HuH-7.5 (cell line): ENCODE results near the gene ZFR.
"Not testable (repeated sequence)": the region's sequence is repeated elsewhere in the genome, so short reads cannot be mapped to it uniquely, and the experiment has no call there.

Experiments used
- DNase-seq: peaks from one replicate; pipeline ENCODE4 v3.0.0; 2011; ENCODE audit warnings: low spot score

ZFR gene

DNA sequence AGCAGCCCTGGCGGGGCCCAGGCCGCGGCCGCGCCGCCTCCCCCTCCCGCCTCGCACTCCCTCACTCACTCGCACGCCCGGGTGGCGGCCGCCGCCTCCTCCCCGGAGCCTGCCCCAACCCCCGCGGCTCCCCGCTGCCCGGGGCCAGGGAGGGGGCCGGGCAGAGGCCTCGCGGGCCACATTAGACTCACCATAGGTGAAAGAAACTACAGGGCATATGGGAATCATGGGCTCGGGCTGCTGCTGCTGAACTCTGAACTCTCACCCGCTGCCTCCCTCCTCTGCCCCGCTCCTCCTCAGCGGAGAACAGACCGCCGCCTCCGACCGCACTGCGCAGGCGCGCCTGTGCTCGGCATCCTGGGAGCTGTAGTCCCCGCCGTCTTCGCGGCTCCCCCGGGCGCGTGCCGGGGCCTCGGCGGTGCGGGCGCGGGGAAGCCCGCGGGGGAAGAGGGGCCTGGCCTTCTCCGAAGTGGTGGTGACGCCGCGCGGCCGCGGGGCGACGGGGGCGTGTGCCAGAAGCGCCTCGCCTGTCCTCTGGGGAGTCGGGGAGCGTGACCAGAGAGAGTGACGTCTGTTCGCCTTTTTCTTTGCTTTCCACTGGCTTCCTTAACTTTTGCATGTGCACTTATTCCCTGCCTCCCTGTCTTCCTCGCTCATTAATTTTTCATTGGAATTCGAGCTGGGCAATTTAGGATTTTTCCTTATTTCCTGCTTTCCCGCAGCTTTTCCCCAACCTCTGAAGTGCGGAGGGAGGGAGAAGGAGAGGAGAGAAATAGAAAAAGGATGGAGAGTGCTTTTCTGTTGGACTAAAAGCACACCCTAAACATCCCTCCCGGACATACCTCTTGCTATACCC is at the start of gene ZFR:
Gene ZFR (minus strand): TSS at position 310 of the 856 bp plus-strand sequence. CDS start 82 bp downstream, at position 228.
- peak; percentile 91 for DNase-seq

DNA sequence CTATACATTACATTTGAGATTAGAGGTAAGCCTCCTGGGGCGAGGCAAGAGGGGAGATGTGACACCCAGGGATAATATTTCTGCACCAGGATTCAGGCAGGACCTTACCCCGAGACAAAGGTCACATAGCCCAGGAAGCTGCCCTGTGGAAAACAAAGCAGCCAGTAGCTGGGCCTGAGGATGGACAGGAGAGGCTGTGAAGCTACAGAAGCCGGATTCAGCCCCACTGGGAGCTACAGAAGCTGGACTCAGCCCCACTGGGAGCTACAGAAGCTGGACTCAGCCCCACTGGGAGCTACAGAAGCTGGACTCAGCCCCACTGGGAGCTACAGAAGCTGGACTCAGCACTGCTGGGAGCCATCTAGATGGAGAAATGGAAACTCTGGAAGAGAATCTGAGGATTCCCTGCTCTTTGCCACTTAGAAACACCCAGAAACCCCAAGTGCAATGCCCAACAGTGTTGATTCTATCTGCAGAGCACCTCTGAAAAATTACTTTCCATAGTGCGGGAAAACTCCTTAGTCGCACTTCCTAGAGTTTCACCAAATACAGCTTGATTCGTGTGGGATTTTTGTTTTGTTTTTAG is 46.5 kb upstream of the ZFR start:
- no peak for DNase-seq

DNA sequence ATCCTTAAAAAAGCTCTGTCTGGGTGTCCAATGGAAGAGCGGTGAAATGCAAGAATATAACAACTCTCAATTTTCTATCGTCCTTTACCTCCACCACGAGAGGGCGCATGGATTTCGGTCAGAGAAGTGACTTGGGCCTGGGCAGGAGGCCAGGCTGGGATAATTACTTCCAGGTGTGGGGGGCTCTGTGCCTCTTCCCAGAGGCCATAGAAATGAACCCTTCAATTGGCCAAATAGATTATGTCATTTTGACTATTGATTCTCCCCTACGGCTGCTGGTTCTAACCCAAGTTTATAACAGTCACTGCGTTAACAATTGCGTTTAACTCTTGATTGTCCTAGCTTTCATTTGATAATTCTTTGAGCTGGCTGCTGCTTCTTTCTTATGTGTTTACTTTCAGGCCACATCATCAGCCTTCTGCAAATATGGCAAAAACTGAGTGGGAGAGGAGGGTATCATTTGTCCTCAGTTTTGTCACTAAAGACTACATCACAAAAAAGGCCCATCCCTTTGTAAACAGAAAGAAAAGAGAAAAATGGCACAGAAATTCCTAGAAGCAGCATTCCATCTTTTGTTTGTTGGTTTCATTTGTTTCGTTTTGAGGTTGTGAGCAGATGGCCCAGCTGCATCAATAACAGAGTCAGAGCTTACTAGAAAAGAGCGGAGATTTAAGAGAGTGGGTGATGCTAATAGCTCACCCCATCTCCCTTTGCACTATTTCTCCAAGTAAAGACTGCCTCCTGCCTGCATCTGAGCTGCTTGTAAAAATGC is 45.4 kb upstream of the ZFR start:
- DNase-seq, result peak; percentile 41

DNA sequence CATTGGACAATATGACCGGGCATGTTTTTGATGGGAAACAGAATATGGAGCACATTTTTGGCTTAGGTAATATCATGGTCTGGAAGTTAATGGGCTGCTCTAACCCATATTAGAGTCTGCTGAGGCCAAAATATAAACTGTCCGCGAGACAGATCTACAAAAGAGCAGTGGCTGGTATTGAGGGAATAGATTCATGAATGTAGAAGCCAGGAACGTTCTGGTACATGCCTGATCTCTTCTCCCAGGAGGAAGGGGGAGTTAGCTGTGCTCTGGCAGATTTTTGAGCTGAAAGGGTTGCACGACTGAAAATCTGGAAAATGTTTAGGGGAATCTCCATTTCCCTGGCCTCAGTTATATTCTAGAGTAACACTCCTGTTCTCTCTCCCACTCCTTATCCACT is 42.9 kb upstream of the ZFR start:
- no peak for DNase-seq

DNA sequence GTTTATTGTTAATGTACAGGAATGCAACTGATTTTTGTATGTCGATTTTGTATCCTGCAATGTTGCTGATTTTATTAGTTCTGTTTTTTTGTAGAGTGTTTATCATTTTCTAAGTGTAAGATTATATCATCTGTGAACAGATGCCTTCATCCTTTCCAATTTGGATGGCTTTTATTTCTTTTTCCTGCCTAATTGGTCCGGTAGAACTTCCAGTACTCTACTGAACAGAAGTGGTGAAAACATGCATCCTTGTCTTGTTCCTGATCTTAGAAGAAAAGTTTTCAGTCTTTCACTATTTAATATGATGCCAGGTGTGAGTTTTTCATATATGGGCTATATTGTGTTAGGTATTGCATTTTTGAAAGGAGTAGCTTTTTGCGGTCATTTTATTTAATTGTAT is 42.5 kb upstream of the ZFR start:
- DNase-seq, result no peak

DNA sequence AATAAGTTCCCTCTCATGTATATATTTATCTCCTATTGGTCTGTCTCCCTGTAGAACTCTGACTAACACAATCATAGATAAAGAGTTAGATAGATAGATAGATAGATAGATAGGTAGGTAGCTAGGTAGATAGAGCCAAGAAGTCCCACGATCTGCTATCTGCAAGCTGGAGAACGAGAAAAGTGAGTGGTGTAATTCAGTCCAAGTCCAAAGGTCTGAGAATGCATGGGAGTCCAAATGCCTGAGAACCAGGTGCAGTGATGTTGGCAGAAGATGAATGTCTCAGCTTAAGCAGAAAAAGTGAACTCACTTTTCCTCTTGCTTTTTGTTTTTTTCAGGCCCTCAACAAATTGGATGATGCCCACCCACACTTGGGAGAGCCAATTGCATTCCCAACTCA is 37.7 kb upstream of the ZFR start:
- DNase-seq, result no peak

DNA sequence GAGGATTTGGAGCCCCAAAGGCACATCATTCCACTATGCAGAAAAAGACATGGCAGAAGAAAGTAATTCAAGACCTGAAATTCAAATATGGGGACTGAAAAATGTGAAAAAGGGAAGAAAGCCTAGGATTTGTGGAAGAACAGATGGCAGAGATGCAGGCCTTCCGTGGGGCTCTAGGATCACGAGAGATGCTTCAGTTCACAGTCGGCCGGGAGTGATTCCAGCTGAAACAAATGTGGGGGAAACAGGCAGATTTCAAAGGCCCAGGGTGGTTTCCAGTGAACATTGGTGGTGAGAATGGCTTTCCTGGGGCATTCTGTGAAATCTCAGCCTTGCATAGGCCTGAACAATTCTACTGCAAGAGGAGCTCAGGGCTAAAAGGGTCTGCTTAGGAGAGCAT is 34.6 kb upstream of the ZFR start:
- no peak for DNase-seq

DNA sequence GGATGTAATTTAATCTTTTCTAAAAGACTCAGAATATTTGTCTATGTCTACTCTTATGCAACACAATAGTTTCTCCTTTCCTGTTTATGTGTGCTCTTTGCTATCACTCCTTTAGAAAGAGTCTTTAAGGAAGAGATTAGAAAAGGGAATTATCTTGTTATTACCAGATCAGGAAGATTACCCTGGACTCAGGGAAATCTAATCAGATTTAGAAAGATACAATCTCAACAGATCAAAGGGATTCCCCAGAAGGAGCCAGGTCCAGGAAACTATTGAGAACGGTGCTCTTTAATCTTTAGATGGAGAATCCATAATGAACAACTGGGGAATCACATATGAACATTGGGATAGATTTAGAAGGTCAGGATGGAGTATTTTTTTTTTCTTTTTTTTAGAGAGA is 32.4 kb upstream of the ZFR start:
- no peak for DNase-seq

DNA sequence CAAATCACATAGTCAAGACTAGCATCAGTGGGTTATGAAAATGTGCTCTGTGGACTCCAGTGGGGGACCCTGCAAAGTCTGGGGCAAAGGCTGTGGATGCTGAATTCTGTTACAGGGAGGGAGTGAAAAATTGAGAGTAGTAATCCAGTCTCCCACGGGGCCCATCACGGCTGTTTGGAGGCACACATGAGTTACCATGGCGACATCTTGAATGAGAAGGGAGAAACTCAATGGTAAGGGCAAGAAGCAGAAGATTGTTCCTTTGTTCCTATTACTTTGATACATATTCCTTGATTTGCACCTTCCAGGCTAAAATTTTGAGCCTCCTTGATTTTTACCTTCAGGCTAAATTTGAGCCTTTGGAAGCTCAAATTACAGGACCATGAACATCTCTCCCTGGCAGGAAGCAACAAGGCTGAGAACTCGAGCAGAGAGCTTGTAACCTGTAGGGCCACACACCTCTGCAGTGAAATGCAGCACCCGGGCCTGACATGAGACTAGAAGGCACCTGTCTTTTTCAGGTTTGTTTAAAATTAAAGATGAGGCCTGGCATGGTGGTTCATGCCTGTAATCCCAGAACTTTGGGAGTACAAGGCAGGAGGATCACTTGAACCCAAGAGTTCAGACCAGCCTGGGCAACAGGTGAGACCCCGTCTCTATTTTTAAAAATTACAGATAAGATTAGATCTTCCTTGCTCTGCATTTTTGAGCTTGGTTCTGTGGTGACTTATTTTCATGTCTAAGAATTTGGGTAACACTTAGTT is 31.0 kb upstream of the ZFR start:
- no peak for DNase-seq

DNA sequence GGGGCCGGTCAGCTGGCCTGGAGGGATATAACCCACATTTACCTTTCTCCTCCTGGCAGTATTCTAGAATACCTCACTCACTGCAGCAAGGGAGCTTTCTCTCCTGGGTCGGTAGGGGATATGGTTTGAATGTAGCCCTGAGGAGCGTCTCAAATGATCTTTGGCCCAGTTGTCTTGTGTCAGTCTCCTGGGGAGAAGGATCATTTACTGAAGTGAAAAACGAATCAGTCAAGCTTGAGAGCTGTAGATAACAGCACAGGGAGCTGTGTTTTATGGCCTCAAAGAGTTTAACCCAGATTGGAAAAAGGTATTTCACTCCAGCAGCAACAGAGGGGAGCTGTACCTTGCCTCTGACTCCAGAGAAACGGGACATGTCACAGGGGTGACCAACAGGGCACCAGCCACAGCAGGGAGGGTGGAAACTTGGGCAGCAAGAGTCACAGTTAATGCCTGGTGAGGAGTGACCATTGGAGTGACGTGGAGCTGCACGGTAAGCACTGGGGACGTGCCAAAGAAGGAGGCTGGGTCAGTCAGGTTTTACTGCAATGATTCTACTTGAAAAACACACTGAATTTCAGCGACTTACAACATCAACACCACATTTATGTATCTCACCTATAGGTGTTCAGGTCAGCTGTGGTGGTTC is 29.8 kb upstream of the ZFR start:
- no peak for DNase-seq

DNA sequence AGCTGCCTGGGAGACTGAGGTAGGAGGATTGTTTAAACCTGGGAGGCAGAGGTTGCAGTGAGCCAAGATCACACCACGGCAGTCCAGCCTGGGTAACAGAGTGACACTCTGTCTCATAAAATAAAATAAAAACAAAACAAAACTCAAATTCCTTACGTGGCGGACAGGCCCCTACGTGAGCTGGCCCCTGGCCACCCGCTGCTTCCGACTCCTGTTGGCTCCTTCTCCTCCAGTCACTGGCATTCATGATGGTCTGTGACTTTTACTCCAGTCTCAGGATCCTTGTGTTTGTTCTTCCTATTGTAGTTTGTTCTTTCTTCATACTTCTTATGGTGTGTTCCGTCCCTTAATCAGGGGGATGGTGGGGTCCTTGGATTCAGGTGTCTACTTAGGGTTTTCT is 28.5 kb upstream of the ZFR start:
- DNase-seq, result no peak

DNA sequence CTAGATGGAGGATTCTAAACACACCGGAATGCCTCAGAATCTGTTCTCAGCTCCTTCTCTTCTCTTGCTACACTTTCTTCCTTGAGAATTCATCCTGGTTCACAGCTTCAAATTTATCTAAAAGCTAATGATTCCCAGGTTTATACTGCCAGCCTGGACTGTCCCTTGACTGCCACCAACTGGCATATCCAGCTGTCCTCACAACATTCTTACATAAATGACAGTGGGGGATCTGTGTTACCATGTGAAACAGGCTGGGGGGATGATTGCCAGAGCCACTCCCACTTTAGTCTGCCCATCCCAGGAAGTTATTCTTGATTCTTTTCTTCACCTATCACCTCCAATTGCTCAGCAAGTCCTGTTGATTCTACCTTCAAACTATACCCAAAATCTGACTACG is 27.2 kb upstream of the ZFR start:
- DNase-seq, result no peak

DNA sequence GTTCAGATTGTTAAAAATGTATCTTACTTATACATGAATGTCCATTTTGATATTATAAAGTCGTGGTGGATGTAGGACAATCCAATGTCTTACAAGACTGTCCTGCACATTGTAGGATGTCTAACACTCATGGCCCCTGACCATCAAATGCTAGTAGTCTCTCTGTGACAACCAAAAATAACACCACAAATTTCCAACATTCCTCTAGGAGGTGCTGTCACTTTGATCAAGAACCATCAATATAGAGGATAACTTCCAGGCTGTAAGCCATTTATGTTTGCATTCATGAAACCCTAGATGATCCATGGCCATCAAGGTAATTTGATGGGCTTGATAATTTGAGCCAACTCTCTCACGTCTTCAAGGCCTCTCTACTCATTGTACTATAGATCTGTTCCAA is 20.5 kb upstream of the ZFR start:
- DNase-seq, result no peak

DNA sequence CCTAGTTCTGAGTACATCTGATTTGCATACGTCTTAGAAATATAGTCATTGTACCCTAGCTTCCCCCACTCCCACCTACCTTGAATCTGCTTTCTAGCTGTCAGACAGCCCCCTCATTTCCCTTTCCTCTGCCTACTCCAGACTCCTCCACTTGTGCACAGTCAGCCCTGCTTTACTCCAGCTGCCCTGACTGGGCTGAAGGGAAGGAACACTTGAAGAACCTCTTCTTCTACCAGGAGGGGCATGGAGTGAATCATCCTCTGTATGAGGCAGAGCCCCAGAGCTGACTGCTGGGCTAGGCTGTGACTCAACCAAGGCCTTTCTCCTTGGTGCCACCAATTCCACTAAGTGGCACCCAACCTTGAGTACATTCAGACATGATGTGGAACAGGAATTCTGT is 18.1 kb upstream of the ZFR start:
- no peak for DNase-seq

DNA sequence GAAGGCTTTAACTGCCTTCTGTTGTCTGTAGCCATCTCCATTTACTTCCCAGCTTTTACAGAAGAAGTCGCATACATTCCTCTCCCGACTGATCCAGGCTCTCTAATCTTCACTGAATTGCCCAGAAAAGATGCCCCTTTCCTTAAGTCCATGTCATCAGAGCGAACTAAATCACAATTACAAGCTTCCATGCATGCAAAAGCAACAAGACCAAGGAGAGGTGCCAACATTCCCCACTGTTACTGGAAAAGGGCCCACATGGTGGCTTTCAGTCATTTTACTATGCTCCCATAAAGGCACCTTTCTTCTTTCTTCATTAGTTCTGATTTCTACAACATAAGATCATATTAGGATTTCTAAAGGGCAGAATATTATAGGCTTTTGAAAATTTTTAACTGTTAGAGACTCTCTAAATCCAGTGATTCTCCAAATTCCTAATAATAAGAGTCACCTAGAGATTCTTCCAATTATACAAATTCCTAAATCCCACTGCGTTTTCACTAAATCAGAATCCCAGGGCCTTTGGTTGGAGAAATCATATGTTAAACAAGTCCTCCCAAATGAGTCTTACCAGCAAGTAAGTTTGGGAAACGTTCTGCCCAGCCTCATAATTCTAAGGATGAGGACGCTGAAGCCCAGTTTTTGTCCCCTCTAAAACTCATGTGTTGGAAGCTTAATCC is 17.0 kb upstream of the ZFR start:
- no peak for DNase-seq

DNA sequence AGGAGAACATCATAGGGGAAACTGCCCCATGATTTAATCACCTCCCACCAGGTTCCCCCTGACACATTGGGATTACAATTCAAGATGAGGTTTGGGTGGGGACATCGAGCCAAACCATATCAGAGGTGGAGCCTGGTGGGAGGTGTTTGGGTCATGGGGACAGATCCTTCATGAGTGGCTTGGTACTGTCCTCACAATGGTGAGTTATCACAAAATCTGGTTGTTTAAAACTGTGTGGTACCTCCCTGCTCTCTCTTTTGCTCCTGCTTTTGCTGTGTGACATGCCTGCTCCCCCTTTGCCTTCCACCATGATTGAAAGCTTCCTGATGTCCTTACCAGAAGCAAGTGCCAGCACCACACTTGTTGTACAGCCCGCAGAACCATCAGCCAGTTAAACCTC is 16.2 kb upstream of the ZFR start:
- no peak for DNase-seq

DNA sequence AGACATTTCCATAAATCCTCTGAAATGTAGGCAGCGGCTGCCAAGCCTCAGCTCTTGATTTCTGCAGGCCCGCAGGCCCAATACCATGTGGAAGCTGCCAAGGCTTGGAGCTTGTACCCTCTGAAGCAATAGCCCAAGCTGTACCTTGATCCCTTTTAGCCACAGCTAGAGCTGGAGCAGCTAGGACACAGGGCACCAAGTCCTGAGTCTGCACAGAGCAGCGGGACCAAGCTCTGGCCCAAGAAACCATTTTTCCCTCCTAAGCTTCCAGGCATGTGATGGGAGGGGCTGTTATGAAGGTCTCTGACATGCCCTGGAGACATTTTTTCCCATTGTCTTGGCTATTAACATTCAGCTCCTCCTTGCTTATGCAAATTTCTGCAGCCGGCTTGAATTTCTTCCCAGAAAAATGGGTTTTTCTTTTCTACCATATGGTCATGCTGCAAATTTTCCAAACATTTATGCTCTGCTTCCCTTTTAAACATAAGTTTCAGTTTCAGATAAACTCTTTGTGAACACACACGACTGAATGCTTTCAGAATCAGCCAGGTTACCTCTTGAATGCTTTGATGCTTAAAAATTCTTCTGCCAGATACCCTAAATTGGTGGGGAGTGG is 14.4 kb upstream of the ZFR start:
- DNase-seq, result no peak

DNA sequence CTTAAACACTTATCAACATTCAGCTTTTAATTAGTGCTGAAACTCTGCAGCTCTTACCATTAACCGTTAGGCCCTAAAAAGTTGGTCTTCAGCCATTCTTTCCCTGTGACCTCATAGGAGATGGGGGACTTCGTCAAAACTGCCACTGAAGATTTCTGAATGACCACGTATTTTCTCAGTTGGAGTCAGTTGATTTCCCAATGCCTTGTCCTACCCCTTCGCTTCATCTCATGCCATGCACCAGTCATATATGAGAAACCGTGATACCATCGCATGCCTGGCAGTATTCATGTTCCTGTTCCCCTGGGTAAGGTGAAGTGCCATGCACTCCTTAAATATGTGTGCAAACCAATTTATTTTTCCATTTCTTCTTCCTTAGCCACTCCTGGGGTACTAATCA is 10.8 kb upstream of the ZFR start:
- no peak for DNase-seq

DNA sequence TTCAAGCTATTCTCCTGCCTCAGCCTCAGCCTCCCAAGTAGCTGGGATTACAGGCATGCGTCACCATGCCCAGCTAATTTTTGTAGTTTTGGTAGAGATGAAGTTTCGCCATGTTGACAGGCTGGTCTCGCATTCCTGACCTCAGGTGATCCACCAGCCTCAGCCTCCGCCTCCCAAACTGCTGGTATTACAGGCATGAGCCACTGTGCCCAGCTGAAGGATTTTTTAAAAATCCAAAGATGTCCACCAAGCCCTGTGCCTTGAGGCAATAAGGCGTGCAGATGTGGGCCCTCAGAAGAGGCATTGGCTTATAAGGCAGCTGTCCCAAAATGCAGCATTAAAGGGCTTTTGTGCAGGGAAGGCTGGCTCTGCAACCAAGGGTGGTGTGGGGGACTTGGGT is 10.3 kb upstream of the ZFR start:
- no peak for DNase-seq

DNA sequence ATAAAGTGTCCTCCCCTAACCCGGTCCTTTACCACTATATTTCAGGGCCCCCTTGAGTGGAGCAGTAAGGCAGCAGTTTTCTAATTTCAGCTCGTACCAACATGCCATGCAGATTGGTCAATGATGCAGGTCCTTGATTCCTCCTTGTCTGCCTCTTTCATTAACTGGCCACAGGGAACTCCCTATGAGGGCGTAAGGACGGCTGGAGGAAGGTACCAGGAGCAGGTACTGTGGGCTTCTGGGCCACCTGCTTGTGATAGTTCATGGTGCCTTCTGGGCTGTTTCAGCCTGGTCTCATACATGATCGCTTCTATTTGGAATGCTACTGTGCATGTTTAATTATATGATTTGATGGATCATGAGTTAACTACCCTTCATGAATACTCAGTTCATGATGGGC is 9.4 kb upstream of the ZFR start:
- DNase-seq, result no peak

DNA sequence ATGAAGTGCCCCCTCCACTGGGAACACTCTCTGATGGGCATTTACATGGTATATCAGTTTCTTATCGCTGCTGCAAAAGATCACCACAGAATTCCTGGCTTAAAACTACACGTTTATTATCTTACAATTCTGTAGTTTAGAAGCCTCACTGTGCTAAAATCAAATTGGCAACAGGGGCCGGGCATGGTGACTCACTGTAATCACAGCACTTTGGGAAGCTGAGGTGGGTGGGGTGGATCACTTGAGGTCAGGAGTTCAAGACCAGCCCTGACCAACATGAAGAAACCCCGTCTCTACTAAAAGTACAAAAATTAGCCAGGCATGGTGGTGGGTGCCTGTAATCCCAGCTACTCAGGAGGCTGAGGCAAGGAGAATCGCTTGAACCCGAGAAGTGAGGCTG is 7.8 kb upstream of the ZFR start:
- not testable (repeated sequence) for DNase-seq
